SK-N-SH (cell line): ENCODE data around the gene APBB1IP. TPM values are rescaled to one million over a fixed set of nuclear protein-coding genes. Genes with fewer than 3 reads are reported as not detected.
A peak's percentile ranks its signal among the peaks of the same experiment; 100 is the strongest.

ENCODE experiments used
- CTCF ChIA-PET: fragments of 300-600, 350-600 bp; formaldehyde crosslinking; extraction: SDS; loops from one replicate; lab custom pipeline; 2021; lab: Yijun Ruan, JAX
- POLR2A ChIA-PET: fragments of 350-600 bp; sonication (Branson Sonifier 250); formaldehyde crosslinking; extraction: SDS; loops from one replicate; lab custom pipeline; 2020; ENCODE audit warnings: antibody characterized with exemption, inconsistent platforms; lab: Yijun Ruan, JAX
- DNase-seq: peaks from one replicate; pipeline ENCODE4 v3.0.0; 2012
- H2AFZ ChIP-seq: fragments of 200-600 bp; sonication (generic); 2 replicates; pipeline ENCODE4 v1.8.1; 2016; ENCODE audit warnings: antibody characterized with exemption, mild to moderate bottlenecking, low read depth
- H3F3A ChIP-seq: fragments of 200-600 bp; sonication (generic); replicated peaks from 2 replicates; pipeline ENCODE3; 2016; ENCODE audit warnings: antibody characterized with exemption, mild to moderate bottlenecking; ENCODE audit not compliant: insufficient read depth
- H3K27ac ChIP-seq, 2 experiments: fragments of 200-500 bp in 1 of 2; fragments of 200-600 bp in 1 of 2; sonication (Bioruptor generic) in 1 of 2; sonication (generic), shearing (Covaris generic) in 1 of 2; 2 replicates each; pipeline versions ENCODE4 v1.5.1 to v1.6.1; 2014 to 2016; ENCODE audit warnings: low read depth in 2 of 2, inconsistent platforms in 1 of 2, low read length in 1 of 2, mild to moderate bottlenecking in 1 of 2, mixed read lengths in 1 of 2
- H3K27me3 ChIP-seq: fragments of 200-600 bp; sonication (generic), shearing (Covaris generic); 2 replicates; pipeline ENCODE4 v1.6.1; 2016; ENCODE audit warnings: mixed run types; ENCODE audit not compliant: insufficient read depth
- H3K36me3 ChIP-seq, 2 experiments: fragments of 200-500 bp in 1 of 2; fragments of 200-600 bp in 1 of 2; sonication (Bioruptor generic) in 1 of 2; sonication (generic) in 1 of 2; replicated peaks in 1 of 2; 2 replicates each; pipeline versions ENCODE3 to v1.5.1; 2014 to 2016; ENCODE audit warnings: low read length in 1 of 2, mild to moderate bottlenecking in 1 of 2; ENCODE audit not compliant: insufficient read depth in 2 of 2, control insufficient read depth in 1 of 2
- H3K4me1 ChIP-seq, 2 experiments: fragments of 200-500 bp in 1 of 2; fragments of 200-600 bp in 1 of 2; sonication (Bioruptor generic) in 1 of 2; sonication (generic), shearing (Covaris generic) in 1 of 2; 2 replicates each; pipeline versions ENCODE4 v1.5.1 to v1.6.1; 2014 to 2016; ENCODE audit warnings: low read depth in 1 of 2, low read length in 1 of 2, mixed run types in 1 of 2; ENCODE audit not compliant: insufficient read depth in 2 of 2, control insufficient read depth in 1 of 2
- H3K4me2 ChIP-seq: fragments of 200-600 bp; sonication (generic), shearing (Covaris generic); 2 replicates; pipeline ENCODE4 v1.6.1; 2017; ENCODE audit warnings: mixed run types
- H3K4me3 ChIP-seq, 2 experiments: fragments of 200-500 bp in 1 of 2; fragments of 200-600 bp in 1 of 2; sonication (Bioruptor generic) in 1 of 2; sonication (generic), shearing (Covaris generic) in 1 of 2; 2 replicates each; pipeline versions ENCODE4 v1.5.1 to v1.8.1; 2014 to 2016; ENCODE audit warnings: low read depth in 2 of 2, inconsistent platforms in 1 of 2, low read length in 1 of 2, mild to moderate bottlenecking in 1 of 2, mixed read lengths in 1 of 2, moderate library complexity in 1 of 2
- H3K79me2 ChIP-seq: fragments of 200-600 bp; sonication (generic); 2 replicates; pipeline ENCODE4 v1.8.1; 2017; ENCODE audit warnings: mild to moderate bottlenecking; ENCODE audit not compliant: insufficient read depth
- H3K9ac ChIP-seq: fragments of 200-600 bp; sonication (generic); 2 replicates; pipeline ENCODE4 v1.6.1; 2017; ENCODE audit warnings: mixed run types
- H3K9me2 ChIP-seq: fragments of 200-600 bp; sonication (generic); 2 replicates; pipeline ENCODE4 v1.6.1; 2017; ENCODE audit warnings: mixed run types
- H3K9me3 ChIP-seq: fragments of 200-600 bp; sonication (generic); 2 replicates; pipeline ENCODE4 v1.6.1; 2017; ENCODE audit warnings: mixed run types, mild to moderate bottlenecking, moderate library complexity
- H4K20me1 ChIP-seq: fragments of 200-600 bp; sonication (generic); 2 replicates; pipeline ENCODE4 v1.6.1; 2017; ENCODE audit warnings: mild to moderate bottlenecking, mixed run types; ENCODE audit not compliant: insufficient read depth
- CHD2 ChIP-seq: fragments of 150-350 bp; IDR thresholded peaks from 2 replicates; pipeline ENCODE4 v1.6.1; 2018; ENCODE audit warnings: low read length; ENCODE audit not compliant: partially characterized antibody
- GABPA ChIP-seq: IDR thresholded peaks from 2 replicates; pipeline ENCODE4 v1.4.0; 2012; ENCODE audit warnings: low read depth, mild to moderate bottlenecking
- JUND ChIP-seq: IDR thresholded peaks from 2 replicates; pipeline ENCODE4 v1.4.0; 2012
- NRF1 ChIP-seq: IDR thresholded peaks from 2 replicates; pipeline ENCODE4 v1.6.1; 2012; ENCODE audit warnings: low read depth, mild to moderate bottlenecking, low read length
- REST ChIP-seq: IDR thresholded peaks from 2 replicates; pipeline ENCODE4 v1.6.1; 2012; ENCODE audit warnings: mild to moderate bottlenecking, low read depth, low read length, moderate library complexity
- RXRA ChIP-seq: IDR thresholded peaks from 2 replicates; pipeline ENCODE4 v1.4.0; 2012; ENCODE audit warnings: low read depth, mild to moderate bottlenecking, borderline replicate concordance
- SMC3 ChIP-seq: IDR thresholded peaks from 2 replicates; pipeline ENCODE4 v1.6.1; 2012; ENCODE audit warnings: low read depth, low read length, improper control_type of control experiment
- TAF1 ChIP-seq: IDR thresholded peaks from 2 replicates; pipeline ENCODE4 v1.6.1; 2012; ENCODE audit warnings: low read depth, mild to moderate bottlenecking, low read length, moderate library complexity, borderline replicate concordance
- TCF12 ChIP-seq: IDR thresholded peaks from 2 replicates; pipeline ENCODE4 v1.4.0; 2012
- WGBS: methylation state at CpG from one replicate; pipeline ENCODE4 v1.1.6; 2017; ENCODE audit warnings: low lambda C conversion rate; 5-methylcytosine and 5-hydroxymethylcytosine counted together
- polyA plus RNA-seq, 3 experiments: library from polyadenylated mRNA; depleted of rRNA; stranded (reverse); fragments of >200 nt; gene quantifications; 2 replicates each; pipeline ENCODE4 v1.2.3, GENCODE V29; 2012
- TF ChIP-seq, protein P1 (sequence below): IDR thresholded peaks from 2 replicates; pipeline ENCODE4 v1.4.0; 2012; ENCODE audit warnings: low read depth, borderline replicate concordance
- TF ChIP-seq, protein P2 (sequence below): IDR thresholded peaks from 2 replicates; pipeline ENCODE4 v1.4.0; 2012; ENCODE audit warnings: low read depth
- TF ChIP-seq, protein P3 (sequence below): IDR thresholded peaks from 2 replicates; pipeline ENCODE4; 2012

Gene APBB1IP
- polyA plus RNA-seq, 1 of the 3 experiments (the other 2 are of a cell fraction): not detected

GRCh38 chr10:26467639-26468038 lies 29.5 kb downstream of the APBB1IP start:
- CTCF ChIA-PET: no interaction called here

GRCh38 chr10:26468291-26468690 lies 30.1 kb downstream of the APBB1IP start:
- Histone ChIP-seq H3F3A (no peaks in the 10 kb centered on the region), H3K27ac (no peak overlapping the region), H3K36me3 (no peaks in the 10 kb centered on the region), H3K9me2 (no peaks in the 10 kb centered on the region), H3K4me1 (no peaks in the 10 kb centered on the region), H2AFZ (peak overlapping the region; percentile 19; the same call in 1 of the 2 replicates), H3K9ac (no peak overlapping the region), H4K20me1 (no peaks in the 10 kb centered on the region), H3K4me3 (no peak overlapping the region), H3K4me2 (no peak overlapping the region), H3K9me3 (no peaks in the 10 kb centered on the region), H3K27me3 (no peaks in the 10 kb centered on the region), H3K79me2 (no peaks in the 10 kb centered on the region)
- 24% methylated on average over 3 of the region's 3 CpGs for WGBS
- ChIA-PET CTCF (no interaction called here), POLR2A (no interaction called here)
- no peak for DNase-seq
- no peak for TF ChIP-seq RXRA
- TF ChIP-seq JUND: no peak
- TF ChIP-seq, protein P1, sequence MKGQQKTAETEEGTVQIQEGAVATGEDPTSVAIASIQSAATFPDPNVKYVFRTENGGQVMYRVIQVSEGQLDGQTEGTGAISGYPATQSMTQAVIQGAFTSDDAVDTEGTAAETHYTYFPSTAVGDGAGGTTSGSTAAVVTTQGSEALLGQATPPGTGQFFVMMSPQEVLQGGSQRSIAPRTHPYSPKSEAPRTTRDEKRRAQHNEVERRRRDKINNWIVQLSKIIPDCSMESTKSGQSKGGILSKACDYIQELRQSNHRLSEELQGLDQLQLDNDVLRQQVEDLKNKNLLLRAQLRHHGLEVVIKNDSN: no peak
- TF ChIP-seq REST: no peak
- TF ChIP-seq, protein P2, sequence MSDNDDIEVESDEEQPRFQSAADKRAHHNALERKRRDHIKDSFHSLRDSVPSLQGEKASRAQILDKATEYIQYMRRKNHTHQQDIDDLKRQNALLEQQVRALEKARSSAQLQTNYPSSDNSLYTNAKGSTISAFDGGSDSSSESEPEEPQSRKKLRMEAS: no peak
- TF ChIP-seq, protein P3, sequence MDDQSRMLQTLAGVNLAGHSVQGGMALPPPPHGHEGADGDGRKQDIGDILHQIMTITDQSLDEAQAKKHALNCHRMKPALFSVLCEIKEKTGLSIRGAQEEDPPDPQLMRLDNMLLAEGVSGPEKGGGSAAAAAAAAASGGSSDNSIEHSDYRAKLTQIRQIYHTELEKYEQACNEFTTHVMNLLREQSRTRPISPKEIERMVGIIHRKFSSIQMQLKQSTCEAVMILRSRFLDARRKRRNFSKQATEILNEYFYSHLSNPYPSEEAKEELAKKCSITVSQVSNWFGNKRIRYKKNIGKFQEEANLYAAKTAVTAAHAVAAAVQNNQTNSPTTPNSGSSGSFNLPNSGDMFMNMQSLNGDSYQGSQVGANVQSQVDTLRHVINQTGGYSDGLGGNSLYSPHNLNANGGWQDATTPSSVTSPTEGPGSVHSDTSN: no peak
- TF ChIP-seq TAF1: no peak
- no peak for TF ChIP-seq CHD2
- TF ChIP-seq TCF12: no peak
- TF ChIP-seq NRF1: no peak

More at GRCh38 chr10:26467639-26468038, 29.5 kb downstream of the APBB1IP start:
- no peak for TF ChIP-seq SMC3
- TF ChIP-seq GABPA: no peak
- TF ChIP-seq RXRA: no peak
- TF ChIP-seq, protein P1: no peak
- H3K27me3 ChIP-seq: no peaks in the 10 kb centered on the region
- no peaks in the 10 kb centered on the region for H3K36me3 ChIP-seq
- H3K27ac ChIP-seq: no peak overlapping the region
- no peaks in the 10 kb centered on the region for H3K79me2 ChIP-seq
- H3F3A ChIP-seq: no peaks in the 10 kb centered on the region
- no peak overlapping the region for H3K9ac ChIP-seq
- no peaks in the 10 kb centered on the region for H4K20me1 ChIP-seq
- 58% methylated on average over 4 of the region's 4 CpGs for WGBS
- no peak overlapping the region for H3K4me3 ChIP-seq
- H2AFZ ChIP-seq: no peak overlapping the region
- H3K4me1 ChIP-seq: no peaks in the 10 kb centered on the region
- no peak for DNase-seq
- H3K9me2 ChIP-seq: no peaks in the 10 kb centered on the region
- no peaks in the 10 kb centered on the region for H3K9me3 ChIP-seq
- POLR2A ChIA-PET: no interaction called here
- H3K4me2 ChIP-seq: no peak overlapping the region
